AG04449 (cell line): ENCODE data around the gene KRT32.
"Not testable (repeated sequence)": the region's sequence is repeated elsewhere in the genome, so short reads cannot be mapped to it uniquely, and the experiment has no call there.

Source experiments
- CTCF ChIA-PET: fragments of 350-600 bp; formaldehyde crosslinking; extraction: SDS; loops from one replicate; lab custom pipeline; 2021; ENCODE audit warnings: antibody characterized with exemption; lab: Yijun Ruan, JAX
- POLR2A ChIA-PET: fragments of 400-600, 350-600 bp; formaldehyde crosslinking; extraction: SDS; loops from one replicate; lab custom pipeline; 2020; ENCODE audit warnings: antibody characterized with exemption, inconsistent platforms; lab: Yijun Ruan, JAX
- DNase-seq: peaks from one replicate; pipeline ENCODE4 v3.0.0-alpha.2; 2010; ENCODE audit warnings: low read depth, low spot score
- H3K4me3 ChIP-seq: 2 replicates; pipeline ENCODE4 v1.5.1; 2011; ENCODE audit warnings: low read depth, mild to moderate bottlenecking, control low read depth, low read length
- CTCF ChIP-seq: IDR thresholded peaks from one replicate; pipeline ENCODE4 v1.5.1; 2011; ENCODE audit warnings: mild to moderate bottlenecking, moderate library complexity, low read length, control low read depth, inconsistent platforms; ENCODE audit not compliant: insufficient read depth; ENCODE audit errors: missing control alignments

Gene KRT32

GRCh38 chr17:41428591-41429291 is 38.4 kb downstream of the KRT32 start:
- DNase-seq, result no peak
- no peak overlapping the region for H3K4me3 ChIP-seq
- ChIA-PET POLR2A (no interaction called here), CTCF (interaction anchor here (1.4 kb wide), 1 partner anchor 17 kb away, joined by 3 read pairs; no protein-coding TSS in a partner anchor)
- TF ChIP-seq CTCF, result no peak

GRCh38 chr17:41424111-41424635 is 43.0 kb downstream of the KRT32 start, which contains the start of gene KRT37:
Gene KRT37, minus strand, starts transcription at chr17:41424585. Its CDS starts 62 bp downstream, at chr17:41424523.
- ChIA-PET CTCF (no interaction called here), POLR2A (no interaction called here)

GRCh38 chr17:41422586-41422985 is 44.6 kb downstream of the KRT32 start:
- DNase-seq, H3K4me3 ChIP-seq, POLR2A ChIA-PET: not testable (repeated sequence)
- CTCF ChIA-PET, result interaction anchor here (0.9 to 1.1 kb wide), 2 partner anchors 126 to 226 kb away, joined by 3 read pairs; no protein-coding TSS in a partner anchor

More at GRCh38 chr17:41424111-41424635, 43.0 kb downstream of the KRT32 start, which contains the start of gene KRT37:
- no peak for TF ChIP-seq CTCF
- H3K4me3 ChIP-seq, result no peak within 1 kb of the TSS
- DNase-seq, result no peak

GRCh38 chr17:41421617-41422016 is 45.6 kb downstream of the KRT32 start:
- ChIA-PET POLR2A (no interaction called here), CTCF (interaction anchor here (0.9 kb wide), 1 partner anchor 227 kb away, joined by 3 read pairs; no protein-coding TSS in a partner anchor)
- no peak for TF ChIP-seq CTCF
- no peak for DNase-seq
- H3K4me3 ChIP-seq, result no peak overlapping the region

- no peak overlapping the region for H3K4me3 ChIP-seq
- ChIA-PET CTCF (interaction anchor here (1.2 kb wide), 1 partner anchor 12 kb away, joined by 4 read pairs; no protein-coding TSS in a partner anchor), POLR2A (no interaction called here)
- DNase-seq, result no peak
- TF ChIP-seq CTCF, result no peak
These were observed 46.1 kb downstream of the KRT32 start for GRCh38 chr17:41421116-41421515.

GRCh38 chr17:41420134-41420533 is 47.1 kb downstream of the KRT32 start:
- DNase-seq, result no peak
- no peak for TF ChIP-seq CTCF
- H3K4me3 ChIP-seq, result no peak overlapping the region
- ChIA-PET CTCF (interaction anchor here (1.0 to 1.2 kb wide), 2 partner anchors 13 to 129 kb away, joined by 4 read pairs; no protein-coding TSS in a partner anchor), POLR2A (no interaction called here)
